ENCODE measurements around the gene RDX. TPM values are rescaled to one million over a fixed set of nuclear protein-coding genes. Genes with fewer than 3 reads are reported as not detected.
"Not testable (repeated sequence)": the region's sequence is repeated elsewhere in the genome, so short reads cannot be mapped to it uniquely, and the experiment has no call there.

Gene RDX
- total RNA-seq, 1 experiment from 2014 or later, result 132 TPM

DNA sequence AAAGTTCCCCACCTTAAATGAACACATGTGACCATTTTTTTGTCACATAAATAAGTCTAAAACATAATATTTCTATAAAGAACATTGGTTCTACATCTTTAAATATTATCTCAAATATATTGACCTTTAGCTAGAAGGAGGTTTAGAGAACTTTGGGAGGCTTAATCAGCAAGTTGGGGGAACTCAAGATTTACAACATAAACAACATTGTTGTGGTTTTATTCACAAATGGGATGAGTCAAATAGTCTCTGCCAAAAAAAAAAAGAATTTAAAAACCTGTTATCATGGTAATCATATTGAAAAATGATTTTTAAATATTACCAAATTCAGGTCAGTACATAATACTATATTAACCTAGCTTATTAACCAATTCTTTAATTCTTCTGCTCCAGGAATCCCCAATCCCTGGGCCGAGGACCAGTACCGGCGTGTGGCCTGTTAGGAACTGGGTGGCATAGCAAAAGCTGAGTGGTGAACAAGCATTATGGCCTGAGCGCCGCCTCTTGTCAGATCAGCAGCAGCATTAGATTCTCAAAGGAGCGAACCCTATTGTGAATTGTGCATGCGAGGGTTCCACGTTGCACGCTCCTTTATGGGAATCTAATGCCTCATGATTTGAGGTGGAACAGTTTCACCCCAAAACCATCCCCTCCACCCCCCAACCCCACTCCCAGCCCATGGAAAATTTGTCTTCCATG lies 98.2 kb downstream of the RDX start:
- H3K27me3 Mint-ChIP-seq (ENCODE audit: insufficient read depth, unreplicated experiment), result no peaks in the 10 kb centered on the region
- TF ChIP-seq, protein P1, sequence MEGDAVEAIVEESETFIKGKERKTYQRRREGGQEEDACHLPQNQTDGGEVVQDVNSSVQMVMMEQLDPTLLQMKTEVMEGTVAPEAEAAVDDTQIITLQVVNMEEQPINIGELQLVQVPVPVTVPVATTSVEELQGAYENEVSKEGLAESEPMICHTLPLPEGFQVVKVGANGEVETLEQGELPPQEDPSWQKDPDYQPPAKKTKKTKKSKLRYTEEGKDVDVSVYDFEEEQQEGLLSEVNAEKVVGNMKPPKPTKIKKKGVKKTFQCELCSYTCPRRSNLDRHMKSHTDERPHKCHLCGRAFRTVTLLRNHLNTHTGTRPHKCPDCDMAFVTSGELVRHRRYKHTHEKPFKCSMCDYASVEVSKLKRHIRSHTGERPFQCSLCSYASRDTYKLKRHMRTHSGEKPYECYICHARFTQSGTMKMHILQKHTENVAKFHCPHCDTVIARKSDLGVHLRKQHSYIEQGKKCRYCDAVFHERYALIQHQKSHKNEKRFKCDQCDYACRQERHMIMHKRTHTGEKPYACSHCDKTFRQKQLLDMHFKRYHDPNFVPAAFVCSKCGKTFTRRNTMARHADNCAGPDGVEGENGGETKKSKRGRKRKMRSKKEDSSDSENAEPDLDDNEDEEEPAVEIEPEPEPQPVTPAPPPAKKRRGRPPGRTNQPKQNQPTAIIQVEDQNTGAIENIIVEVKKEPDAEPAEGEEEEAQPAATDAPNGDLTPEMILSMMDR (IDR thresholded peaks at IDR 0.05; ENCODE audit: unreplicated experiment), result no peak
- peaks cover 18% of the 10 kb centered on the region for H3K36me3 Mint-ChIP-seq (ENCODE audit: insufficient read depth, unreplicated experiment)
- POLR2A ChIA-PET, result interaction anchor here (0.6 to 10.5 kb wide), 10 partner anchors 14 to 1604 kb away, joined by 3 to 146 read pairs (median 6); partner anchors contain the start of genes RDX and ZC3H12C
- no TSS peak for BruUV-seq (replicated peaks)
- H3K27ac Mint-ChIP-seq (ENCODE audit: low read depth, unreplicated experiment), result peak overlapping the region; percentile 99
- CTCF ChIA-PET, result interaction anchor here (0.6 to 8.6 kb wide), 9 partner anchors 12 to 234 kb away, joined by 3 to 74 read pairs (median 3); partner anchors contain the start of gene FDX1
- peak; percentile 49 for DNase-seq (ENCODE audit: unreplicated experiment)
- H3K4me3 Mint-ChIP-seq (ENCODE audit: unreplicated experiment), result no peak overlapping the region
- H3K9me3 Mint-ChIP-seq (ENCODE audit: unreplicated experiment), result no peaks in the 10 kb centered on the region
- intact Hi-C loops (cut with micrococcal nuclease), result no loop called here
- peaks cover 63% of the 10 kb centered on the region for H3K4me1 Mint-ChIP-seq (ENCODE audit: insufficient read depth, unreplicated experiment)

DNA sequence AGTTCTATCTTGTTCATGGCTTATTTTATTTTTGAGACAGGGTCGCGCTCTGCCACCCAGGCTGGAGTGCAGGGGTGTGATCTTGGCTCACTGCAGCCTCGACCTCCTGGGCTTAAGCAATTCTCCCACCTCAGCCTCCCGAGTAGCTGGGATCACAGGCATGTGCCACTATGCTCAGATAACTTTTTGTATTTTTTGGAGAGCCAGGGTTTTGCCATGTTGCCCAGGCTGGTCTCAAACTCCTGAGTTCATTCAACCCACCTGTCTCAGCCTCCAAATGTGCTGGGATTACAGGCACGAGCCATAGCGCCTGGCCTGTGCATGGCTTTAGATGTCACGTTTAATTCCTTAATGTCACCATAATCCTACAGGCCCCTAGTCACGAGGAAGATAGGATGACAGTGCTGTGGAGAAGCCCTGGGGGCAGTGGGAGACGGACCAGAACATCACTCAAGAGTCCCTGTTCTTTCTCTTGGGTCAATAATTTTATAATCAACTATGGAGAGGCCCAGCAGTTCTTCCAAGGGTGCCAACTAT lies 99.5 kb downstream of the RDX start:
- Mint-ChIP-seq H3K4me1 (ENCODE audit: insufficient read depth, unreplicated experiment) (peaks cover 63% of the 10 kb centered on the region), H3K27ac (ENCODE audit: low read depth, unreplicated experiment) (peak overlapping the region; percentile 99), H3K27me3 (ENCODE audit: insufficient read depth, unreplicated experiment) (no peaks in the 10 kb centered on the region), H3K9me3 (ENCODE audit: unreplicated experiment) (no peaks in the 10 kb centered on the region), H3K36me3 (ENCODE audit: insufficient read depth, unreplicated experiment) (peaks cover 18% of the 10 kb centered on the region), H3K4me3 (ENCODE audit: unreplicated experiment) (peak overlapping the region; percentile 47)
- ChIA-PET CTCF (interaction anchor here (0.6 to 8.6 kb wide), 7 partner anchors 74 to 1212 kb away, joined by 3 to 73 read pairs (median 3); partner anchors contain the start of genes FDX1 and ZC3H12C), POLR2A (interaction anchor here (0.7 to 10.5 kb wide), 17 partner anchors 12 to 256 kb away, joined by 3 to 146 read pairs (median 4); partner anchors contain the start of genes FDX1, RDX and ZC3H12C)
- intact Hi-C loops (cut with micrococcal nuclease), result loop anchor here (1.0 kb wide), 1 partner anchor 251 kb away; no protein-coding TSS in a partner anchor
- TF ChIP-seq, protein P1 (IDR thresholded peaks at IDR 0.05; ENCODE audit: unreplicated experiment), result no peak
- DNase-seq (ENCODE audit: unreplicated experiment), result no peak
- TSS peak; percentile 89 for BruUV-seq (replicated peaks)

DNA sequence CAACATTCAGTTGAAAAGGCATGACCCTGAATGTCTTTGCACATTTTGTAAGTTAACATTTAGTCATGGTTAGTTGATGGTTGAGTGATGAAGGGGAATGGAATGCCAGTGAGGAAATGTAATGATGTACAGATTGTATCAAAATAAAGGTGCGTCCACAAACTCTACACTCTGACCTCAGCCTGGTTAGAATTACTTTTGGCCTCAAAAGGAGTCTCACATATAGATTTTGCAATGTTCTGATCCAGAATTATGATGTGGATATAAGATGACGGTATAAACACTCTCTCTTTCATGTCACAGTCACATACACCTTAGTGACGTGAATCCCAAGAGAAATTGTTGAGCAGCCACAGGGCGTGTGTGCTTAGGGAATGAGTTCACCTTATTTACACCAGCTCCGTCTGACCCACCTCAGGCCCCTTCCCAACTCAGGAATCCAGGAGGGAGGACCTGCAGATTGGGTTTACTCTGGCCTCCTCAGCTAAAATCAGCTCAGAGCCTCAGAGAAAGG lies 100.1 kb downstream of the RDX start:
- BruUV-seq (replicated peaks), result no TSS peak
- Mint-ChIP-seq H3K36me3 (ENCODE audit: insufficient read depth, unreplicated experiment) (peaks cover 18% of the 10 kb centered on the region), H3K27ac (ENCODE audit: low read depth, unreplicated experiment) (peak overlapping the region; percentile 99), H3K27me3 (ENCODE audit: insufficient read depth, unreplicated experiment) (no peaks in the 10 kb centered on the region), H3K4me1 (ENCODE audit: insufficient read depth, unreplicated experiment) (peaks cover 60% of the 10 kb centered on the region), H3K4me3 (ENCODE audit: unreplicated experiment) (peak overlapping the region; percentile 47), H3K9me3 (ENCODE audit: unreplicated experiment) (no peaks in the 10 kb centered on the region)
- POLR2A ChIA-PET, result interaction anchor here (0.7 to 10.5 kb wide), 20 partner anchors 12 to 252 kb away, joined by 3 to 146 read pairs (median 3); partner anchors contain the start of genes FDX1 and ZC3H12C
- CTCF ChIA-PET, result interaction anchor here (0.9 to 8.6 kb wide), 6 partner anchors 31 to 255 kb away, joined by 3 to 73 read pairs (median 4); partner anchors contain the start of genes FDX1 and ZC3H12C
- DNase-seq (ENCODE audit: unreplicated experiment), result peak; percentile 95
- TF ChIP-seq, protein P1 (IDR thresholded peaks at IDR 0.05; ENCODE audit: unreplicated experiment), result no peak
- intact Hi-C loops (cut with micrococcal nuclease), result loop anchor here (1.0 kb wide), 1 partner anchor 250 kb away; no protein-coding TSS in a partner anchor

DNA sequence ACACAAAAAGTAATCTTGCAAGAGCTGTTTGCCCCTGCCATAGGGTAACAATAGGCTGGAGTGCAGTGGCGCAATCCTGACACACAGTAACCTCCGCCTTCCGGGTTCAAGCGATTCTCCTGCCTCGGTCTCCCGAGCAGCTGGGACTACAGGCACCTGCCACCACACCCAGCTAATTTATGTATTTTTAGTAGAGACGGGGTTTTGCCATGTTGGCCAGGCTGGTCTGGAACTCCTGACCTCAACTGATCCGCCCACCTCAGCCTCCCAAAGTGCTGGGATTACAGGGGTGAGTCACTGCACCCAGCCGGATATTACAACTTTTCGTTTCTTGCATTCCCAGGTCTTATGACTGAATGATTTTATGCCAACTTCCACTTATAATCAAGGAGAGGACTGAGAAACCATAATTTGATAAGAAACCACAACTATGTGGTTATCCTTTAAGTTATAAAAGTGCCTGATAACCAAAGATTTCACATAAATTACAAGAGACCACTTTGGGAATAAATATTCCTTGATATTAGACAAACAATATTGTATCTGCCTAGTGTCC lies 102.1 kb downstream of the RDX start:
- POLR2A ChIA-PET, result interaction anchor here (0.7 to 10.5 kb wide), 9 partner anchors 10 to 248 kb away, joined by 3 to 146 read pairs (median 3); partner anchors contain the start of gene ZC3H12C
- H3K27me3 Mint-ChIP-seq (ENCODE audit: insufficient read depth, unreplicated experiment); H3K4me3 Mint-ChIP-seq (ENCODE audit: unreplicated experiment); CTCF ChIA-PET; H3K9me3 Mint-ChIP-seq (ENCODE audit: unreplicated experiment); intact Hi-C loops (cut with micrococcal nuclease); BruUV-seq (replicated peaks); H3K36me3 Mint-ChIP-seq (ENCODE audit: insufficient read depth, unreplicated experiment): not testable (repeated sequence)
- H3K4me1 Mint-ChIP-seq (ENCODE audit: insufficient read depth, unreplicated experiment), result peaks cover 43% of the 10 kb centered on the region
- DNase-seq (ENCODE audit: unreplicated experiment), result peak; percentile 82
- H3K27ac Mint-ChIP-seq (ENCODE audit: low read depth, unreplicated experiment), result peak overlapping the region; percentile 99

DNA sequence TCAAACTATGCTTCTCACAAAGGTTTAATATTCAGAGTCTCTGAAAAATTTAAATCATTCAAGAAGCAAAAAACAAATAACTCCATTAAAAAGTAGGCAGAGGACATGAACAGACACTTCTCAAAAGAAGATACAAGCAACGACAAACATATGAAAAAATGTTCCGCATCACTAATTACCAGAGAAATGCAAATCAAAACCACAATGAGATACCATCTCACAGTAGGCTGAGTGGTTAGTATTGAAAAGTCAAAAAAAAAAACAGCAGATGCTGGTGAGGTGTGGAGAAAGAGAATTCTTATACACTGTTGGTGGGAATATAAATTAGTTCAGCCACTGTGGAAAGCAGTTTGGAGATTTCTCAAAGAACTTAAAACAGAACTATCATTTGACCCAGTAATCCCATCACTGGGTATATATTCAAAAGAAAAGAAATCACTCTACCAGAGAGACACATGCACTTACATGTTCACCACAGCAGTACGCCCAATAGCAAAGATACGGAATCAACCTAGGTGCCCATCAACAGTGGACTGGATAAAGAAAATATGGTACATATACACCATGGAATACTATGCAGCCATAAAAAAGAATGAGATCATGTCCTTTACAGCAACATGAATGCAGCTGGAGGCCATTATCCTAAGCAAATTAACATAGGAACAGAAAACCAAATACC lies 103.7 kb downstream of the RDX start:
- Mint-ChIP-seq H3K4me1 (ENCODE audit: insufficient read depth, unreplicated experiment) (peaks cover 40% of the 10 kb centered on the region), H3K27ac (ENCODE audit: low read depth, unreplicated experiment) (peak overlapping the region; percentile 99)
- H3K9me3 Mint-ChIP-seq (ENCODE audit: unreplicated experiment); intact Hi-C loops (cut with micrococcal nuclease); H3K27me3 Mint-ChIP-seq (ENCODE audit: insufficient read depth, unreplicated experiment); H3K4me3 Mint-ChIP-seq (ENCODE audit: unreplicated experiment); DNase-seq (ENCODE audit: unreplicated experiment); H3K36me3 Mint-ChIP-seq (ENCODE audit: insufficient read depth, unreplicated experiment); BruUV-seq (replicated peaks): not testable (repeated sequence)
- CTCF ChIA-PET, result interaction anchor here (0.7 to 0.9 kb wide), 2 partner anchors 57 to 340 kb away, joined by 3 read pairs; no protein-coding TSS in a partner anchor
- POLR2A ChIA-PET, result interaction anchor here (10.5 kb wide), 1 partner anchor 97 kb away, joined by 146 read pairs; the partner anchor contains the start of gene ZC3H12C
